M059J (cell line): ENCODE data around the gene RABEP1. TPM values are rescaled to one million over a fixed set of nuclear protein-coding genes. Genes with fewer than 3 reads are reported as not detected.
A peak's percentile ranks its signal among the peaks of the same experiment; 100 is the strongest.
"Not testable (repeated sequence)": the region's sequence is repeated elsewhere in the genome, so short reads cannot be mapped to it uniquely, and the experiment has no call there.

Experiments
- DNase-seq: peaks from one replicate; pipeline ENCODE4 v3.0.0-alpha.2; 2012; ENCODE audit warnings: low read depth
- total RNA-seq: library from RNA; depleted of rRNA; stranded (reverse); fragments of >200 nt; shearing (Covaris generic); gene quantifications from 2 replicates; pipeline ENCODE4 v1.2.3, GENCODE V29; 2014; rRNA removed

RABEP1 gene
- total RNA-seq, 1 experiment from 2014 or later = 31.7 TPM

DNA sequence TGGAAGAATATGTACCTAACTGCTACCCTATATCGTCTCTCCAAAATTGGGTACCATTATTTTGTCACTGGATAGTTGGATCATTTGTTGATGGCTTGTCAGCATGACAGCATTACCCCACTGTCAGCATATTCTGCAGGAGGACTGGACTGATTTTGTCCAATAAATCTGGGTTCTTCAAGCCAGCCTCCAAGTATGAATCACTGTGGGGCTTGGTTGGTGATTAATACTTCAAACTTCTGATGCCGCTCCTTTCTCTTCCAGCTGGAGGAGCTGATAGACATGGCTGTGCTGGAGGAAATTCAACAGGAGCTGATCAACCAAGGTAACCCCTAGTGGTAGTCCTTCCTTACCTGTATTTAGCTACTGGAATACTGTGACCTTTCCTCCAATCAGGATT is 140.4 kb downstream of the RABEP1 start:
- DNase-seq = peak; percentile 85

- no peak for DNase-seq
These were observed 142.8 kb downstream of the RABEP1 start for GRCh38 chr17:5424909-5425308.

DNA sequence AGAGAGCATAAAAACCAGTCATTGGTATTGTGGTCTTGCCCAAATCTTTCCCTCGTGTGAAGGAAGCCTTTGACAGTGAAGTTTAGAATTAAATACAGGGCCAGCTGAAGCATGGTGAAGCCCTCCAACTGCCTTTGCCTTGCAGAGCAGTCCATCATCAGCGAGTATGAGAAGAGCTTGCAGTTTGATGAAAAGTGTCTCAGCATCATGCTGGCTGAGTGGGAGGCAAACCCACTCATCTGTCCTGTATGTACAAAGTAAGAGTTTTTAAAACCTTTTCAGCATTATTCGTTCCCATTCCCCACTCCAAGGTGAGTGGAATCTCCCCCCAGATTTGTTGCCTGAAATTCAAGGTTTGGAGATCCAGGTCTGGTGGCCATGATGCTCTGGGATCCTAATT is 143.7 kb downstream of the RABEP1 start:
- no peak for DNase-seq

- DNase-seq = no peak
These were observed 147.3 kb downstream of the RABEP1 start for GRCh38 chr17:5429191-5429887.

DNA sequence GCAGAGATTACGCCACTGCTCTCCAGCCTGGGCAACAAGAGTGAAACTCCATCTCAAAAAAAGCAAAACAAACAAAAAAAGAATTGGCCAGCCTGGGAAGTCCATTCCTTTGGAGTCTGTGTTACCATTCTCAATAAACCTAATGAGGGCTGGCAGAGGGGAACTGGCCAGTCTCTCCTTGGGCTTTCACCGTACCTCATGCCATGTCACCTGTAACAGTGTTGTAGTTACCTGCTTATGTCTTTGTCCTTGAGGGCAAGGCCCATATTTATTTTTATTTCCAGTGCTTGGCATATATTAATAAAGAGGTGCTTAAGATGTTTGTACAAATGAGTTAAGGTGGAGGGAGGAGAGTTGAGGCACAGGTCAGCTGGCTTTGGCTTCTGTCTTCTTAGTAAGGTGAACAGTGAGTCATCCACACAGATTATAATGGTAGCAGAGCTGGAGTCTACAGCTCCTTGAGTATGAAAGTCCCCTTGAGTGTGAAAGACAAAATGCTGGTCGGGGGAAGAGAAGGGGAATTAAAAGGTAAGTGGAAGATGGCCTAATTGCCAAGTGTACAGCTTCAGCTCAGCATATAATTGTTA is 148.4 kb downstream of the RABEP1 start:
- DNase-seq = peak; percentile 12

DNA sequence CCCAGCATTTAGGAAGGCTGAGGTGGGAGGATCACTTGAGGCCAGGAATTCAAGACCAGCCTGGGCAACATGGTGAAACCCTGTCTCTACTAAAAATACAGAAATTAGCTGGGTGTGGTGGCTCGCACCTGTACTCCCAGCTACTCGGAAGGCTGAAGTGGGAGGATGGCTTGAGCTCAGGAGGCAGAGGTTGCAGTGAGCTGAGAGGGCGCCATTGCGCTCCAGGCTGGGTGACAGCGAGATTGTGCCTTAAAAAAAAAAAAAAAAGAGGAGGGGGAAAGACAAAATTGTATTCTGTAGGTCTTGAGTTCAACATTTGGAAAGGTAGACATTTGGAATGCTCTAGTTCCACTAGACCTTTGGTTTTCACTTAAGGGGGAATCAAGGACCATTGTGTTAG is 149.2 kb downstream of the RABEP1 start:
- DNase-seq = not testable (repeated sequence)

DNA sequence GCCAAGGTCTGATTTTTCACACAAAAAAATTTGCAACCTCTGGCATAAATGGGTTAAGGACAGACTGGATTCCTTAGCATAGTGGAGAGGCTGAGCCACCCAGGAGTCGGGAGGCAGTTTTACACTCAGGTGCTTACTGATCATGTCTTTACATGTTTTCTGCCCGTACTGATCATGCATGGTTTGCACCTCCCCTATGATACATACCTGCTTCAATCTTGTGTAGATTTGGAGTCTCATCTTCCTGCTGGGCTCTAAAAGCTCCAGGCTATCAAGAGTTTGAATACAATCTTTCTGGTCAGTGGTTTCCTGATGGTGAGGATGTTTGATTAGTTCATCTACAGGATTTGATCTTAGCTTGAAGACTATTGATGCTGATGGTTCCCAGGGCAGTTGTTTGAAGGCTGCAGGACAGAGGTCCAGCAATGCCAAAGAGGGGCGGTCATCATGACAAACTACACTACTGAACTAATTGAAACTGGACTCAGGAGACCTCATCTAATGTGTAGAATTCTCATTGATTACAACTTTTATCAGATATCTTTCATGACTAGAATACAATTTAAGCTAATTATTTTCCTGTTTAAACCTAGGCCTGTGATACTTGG is 150.0 kb downstream of the RABEP1 start:
- DNase-seq = no peak

GRCh38 chr17:5434984-5435383 is 152.9 kb downstream of the RABEP1 start:
- no peak for DNase-seq

Other genes starting within 250 kb of the RABEP1 start
- gene SLC52A1, start 246.9 kb upstream of the RABEP1 start, total RNA-seq = 0.32 TPM in 1 of 2 replicates, not detected in the other
- 2.2 and 3.2 TPM in 2 replicates for gene ZFP3, start 203.8 kb upstream of the RABEP1 start, total RNA-seq
- gene ZNF232, start 170.4 kb upstream of the RABEP1 start, total RNA-seq = 7.1 and 8.9 TPM in 2 replicates
- 0.02 TPM in 1 of 2 replicates, not detected in the other for gene USP6, start 166.3 kb upstream of the RABEP1 start, total RNA-seq
- gene ZNF594, start 90.4 kb upstream of the RABEP1 start, total RNA-seq = 9.5 and 10.2 TPM in 2 replicates
- gene SCIMP, start 47.4 kb upstream of the RABEP1 start, total RNA-seq = not detected in 2 replicates
- 73.4 and 76.6 TPM in 2 replicates for gene NUP88, start 137.4 kb downstream of the RABEP1 start, total RNA-seq
- 30.7 and 55.3 TPM in 2 replicates for gene RPAIN, start 137.9 kb downstream of the RABEP1 start, total RNA-seq
- 223 and 244 TPM in 2 replicates for gene C1QBP, start 156.9 kb downstream of the RABEP1 start, total RNA-seq
- 7.4 and 8.8 TPM in 2 replicates for gene DHX33, start 186.7 kb downstream of the RABEP1 start, total RNA-seq
- gene DERL2, start 203.9 kb downstream of the RABEP1 start, total RNA-seq = 75.0 and 77.8 TPM in 2 replicates
- gene MIS12, start 204.3 kb downstream of the RABEP1 start, total RNA-seq = 32.6 and 35.6 TPM in 2 replicates